Measurements from ENCODE around the gene GABARAP.
"Not testable (repeated sequence)": the region's sequence is repeated elsewhere in the genome, so short reads cannot be mapped to it uniquely, and the experiment has no call there.

The GABARAP gene

DNA sequence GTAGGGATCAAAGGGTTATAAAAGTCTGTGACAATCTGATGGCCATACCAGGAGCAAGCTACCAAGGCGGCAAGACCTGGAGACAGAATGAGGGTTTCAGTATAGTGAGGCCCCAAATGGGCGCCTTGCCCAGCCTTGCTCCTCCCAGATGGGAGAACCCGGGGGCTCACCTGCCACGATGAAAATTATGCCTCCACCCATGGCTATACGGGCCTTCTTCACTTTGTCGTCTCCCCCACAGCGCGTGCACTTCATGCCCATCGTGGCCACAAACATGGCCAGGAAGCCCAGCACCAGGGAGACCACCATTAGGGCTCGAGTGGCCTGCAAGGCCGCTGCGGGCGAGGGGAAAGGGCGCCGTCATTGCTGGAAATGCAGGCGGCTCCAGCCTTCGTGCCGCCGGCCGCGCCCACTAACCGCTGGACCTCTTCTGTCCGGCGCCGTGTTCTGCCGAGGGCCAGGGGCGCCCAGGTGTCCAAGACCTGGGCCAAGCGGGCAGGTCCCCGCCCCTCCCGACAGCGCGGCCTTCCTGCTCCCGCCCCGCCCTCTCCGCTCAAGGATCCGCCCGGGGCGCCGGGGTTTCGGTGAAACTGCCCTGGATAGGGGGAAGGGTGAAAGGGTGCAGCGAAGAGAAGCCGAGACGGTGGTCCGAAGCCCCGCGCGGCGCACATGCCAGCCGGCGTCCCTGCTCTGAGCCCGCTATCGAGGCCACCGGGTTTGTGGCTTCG is 18.6 kb upstream of the GABARAP start:
- DNase-seq = peak; percentile 21

DNA sequence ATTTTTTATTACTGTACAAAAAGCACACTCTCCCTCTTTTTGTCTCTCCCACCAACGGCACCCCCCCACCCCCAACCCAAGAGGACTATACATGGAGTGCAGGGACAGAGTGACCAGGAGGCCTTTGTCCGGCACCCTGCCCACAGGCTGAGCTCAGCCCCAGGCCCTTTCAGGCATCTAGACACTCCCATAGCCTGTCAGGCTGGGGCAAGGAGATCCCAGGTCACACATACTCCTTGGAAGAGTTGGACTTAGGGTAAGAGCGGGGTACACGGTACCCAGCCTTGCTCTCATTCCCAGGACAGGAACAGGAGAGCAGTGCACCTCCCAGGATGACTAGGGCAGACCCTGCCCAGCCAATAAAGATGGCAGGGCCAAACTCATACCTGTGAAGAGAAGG is 17.9 kb upstream of the GABARAP start:
- DNase-seq = no peak

DNA sequence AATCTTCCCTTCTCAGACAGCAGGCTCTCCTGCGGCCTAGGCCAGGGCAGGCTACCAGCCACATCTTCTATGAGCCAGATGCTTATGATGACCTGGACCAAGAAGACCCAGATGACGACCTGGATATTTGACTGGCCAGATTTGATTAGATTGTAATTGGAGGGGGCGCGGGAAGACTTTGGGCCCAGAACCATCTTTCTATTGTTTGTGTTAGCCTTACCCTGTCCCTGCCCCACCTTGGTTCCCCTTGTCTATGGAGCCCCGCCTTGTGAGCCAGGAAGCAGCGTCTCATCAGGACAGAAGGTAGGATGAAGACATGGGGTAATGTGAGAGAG is 17.3 kb upstream of the GABARAP start:
- DNase-seq = no peak

DNA sequence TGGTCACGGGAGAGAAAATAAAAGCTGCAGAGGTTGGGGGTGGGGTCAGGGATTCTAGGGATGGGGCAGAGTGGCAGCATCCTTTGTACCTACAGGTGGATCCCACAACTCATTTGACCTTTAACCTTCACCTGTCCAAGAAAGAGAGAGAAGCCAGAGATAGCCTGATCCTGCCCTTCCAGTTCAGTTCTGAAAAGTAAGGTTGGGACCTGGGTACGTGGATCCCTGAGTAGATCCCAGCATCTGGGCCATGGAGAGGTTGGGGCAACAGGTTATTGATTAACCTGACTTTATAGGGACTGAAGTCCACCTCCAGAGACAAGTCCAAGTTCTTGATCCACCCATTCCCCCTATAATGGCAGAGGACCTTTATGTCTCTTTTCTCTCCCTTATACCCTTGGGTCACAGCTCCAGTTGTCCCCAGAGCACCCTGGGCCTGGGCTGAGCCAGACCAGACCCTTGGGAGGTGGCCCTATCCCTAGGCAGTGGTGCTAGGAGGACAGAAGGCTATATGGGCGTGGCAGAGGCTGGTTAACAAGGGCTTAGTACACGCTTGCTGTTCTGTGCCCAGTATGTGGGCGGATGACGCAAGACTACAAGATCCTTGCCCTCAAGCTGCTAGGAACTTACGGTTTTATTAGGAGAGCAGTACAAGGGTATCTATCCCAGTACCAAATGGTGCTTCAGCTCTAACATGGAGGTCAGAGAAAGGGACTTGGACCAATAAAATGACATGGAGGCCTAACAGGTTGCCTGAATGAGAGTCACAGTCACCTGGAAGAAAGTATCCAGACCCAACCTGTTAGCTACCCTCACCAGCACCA is 16.7 kb upstream of the GABARAP start:
- DNase-seq = no peak

DNA sequence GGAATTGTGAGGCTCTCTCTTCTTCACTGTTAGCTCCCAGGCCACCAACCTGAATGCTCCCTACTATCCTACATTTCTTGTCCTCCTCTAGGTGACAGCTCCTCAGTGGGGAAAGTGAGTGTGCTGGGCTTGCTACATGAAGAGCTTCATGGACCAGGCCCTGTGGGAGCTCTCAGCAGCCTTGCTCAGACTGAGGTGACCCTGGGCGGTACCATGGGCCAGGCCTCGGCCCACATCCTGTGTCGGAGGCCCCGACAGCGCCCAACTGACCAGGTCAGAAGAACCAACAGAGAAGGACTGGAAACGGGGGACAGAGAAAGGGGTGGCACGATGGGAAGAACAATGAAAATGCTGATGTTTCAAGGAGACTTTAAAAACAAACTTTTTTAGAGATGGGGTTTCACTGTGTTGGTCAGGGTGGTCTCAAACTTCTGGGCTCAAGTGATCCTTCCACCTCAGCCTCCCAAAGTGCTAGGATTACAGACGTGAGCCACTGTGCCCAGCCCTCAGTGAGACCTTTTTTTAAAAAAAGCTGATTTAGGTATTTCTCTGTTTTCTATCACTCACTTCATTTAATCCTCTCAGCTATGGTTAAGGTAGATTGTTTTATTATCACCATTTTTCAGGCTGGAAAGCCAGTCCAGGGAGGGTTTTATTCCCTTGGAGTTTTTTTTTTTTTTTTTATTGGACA is 14.7 kb upstream of the GABARAP start:
- DNase-seq = no peak

DNA sequence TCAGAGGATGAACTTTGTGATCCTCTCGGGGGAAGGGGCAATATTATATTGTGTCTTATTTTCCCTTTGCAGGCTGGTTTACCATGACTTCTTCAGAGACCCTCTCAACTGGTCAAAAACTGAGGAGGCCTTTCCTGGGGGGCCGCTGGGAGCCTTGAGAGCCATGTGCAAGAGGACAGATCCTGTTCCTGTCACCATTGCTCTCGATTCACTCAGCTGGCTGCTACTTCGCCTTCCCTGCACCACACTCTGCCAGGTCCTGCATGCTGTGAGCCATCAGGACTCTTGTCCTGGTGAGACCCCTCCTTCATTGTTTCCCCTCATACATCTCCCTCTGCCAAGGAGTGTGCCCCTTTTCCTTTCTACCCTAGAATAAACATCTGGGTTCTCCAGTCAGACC is 12.3 kb upstream of the GABARAP start:
- no peak for DNase-seq

DNA sequence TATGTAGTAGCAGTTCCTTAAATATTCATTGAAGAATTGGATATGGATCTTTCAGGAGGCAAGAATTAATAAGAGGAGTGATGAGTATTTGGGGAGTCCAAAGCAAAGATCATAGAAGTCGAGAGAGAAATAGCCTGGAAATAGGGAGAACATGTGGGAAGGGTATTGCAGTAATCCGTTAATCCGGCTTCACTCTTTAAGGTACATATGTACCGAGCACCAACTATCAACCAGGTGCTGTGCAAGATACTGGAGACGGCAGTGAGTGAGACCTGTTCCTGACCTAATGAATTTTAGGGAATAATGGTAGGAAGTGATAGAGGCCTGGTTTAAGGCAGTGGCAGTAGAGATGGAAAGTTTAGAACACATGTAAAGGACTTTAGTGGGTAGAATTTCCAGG is 10.8 kb upstream of the GABARAP start:
- DNase-seq = no peak

DNA sequence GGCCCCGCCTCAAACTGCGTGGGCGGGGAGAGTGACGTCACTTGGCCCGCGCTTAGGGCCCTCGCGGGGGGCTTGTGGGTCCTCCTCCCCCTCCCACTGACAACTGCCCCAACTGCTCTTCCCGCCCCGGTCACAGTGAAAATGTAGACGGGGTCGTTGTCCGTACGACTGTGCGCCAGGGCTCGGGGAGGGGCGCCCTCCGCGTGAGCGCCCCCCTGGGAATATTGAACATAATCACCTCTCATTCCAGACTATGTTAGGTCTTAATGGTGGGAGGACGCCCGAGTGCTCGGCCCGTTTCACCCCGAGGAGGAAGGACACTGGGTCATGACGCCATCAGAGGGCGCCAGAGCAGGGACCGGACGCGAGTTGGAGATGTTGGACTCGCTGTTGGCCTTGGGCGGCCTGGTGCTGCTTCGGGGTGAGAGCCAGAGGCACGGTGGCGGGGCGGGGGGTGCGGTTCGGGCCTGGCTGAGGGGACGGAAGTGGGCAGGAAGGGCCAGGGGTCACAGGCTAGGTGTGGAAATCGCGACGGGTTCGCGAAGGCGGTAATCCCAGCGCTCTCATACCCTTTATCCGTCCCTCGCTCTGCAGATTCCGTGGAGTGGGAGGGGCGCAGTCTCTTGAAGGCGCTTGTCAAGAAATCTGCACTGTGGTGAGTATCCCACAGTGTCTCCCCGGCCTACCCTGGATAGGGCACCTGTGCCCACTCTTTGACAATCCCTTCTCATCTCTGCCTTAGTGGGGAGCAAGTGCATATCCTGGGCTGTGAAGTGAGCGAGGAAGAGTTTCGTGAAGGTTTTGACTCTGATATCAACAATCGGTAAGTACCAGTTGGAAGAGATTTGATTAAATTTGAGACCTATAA is 10.2 kb upstream of the GABARAP start, which contains the start of gene ELP5:
Gene ELP5, plus strand, starts transcription at position 40 of the 868 bp plus-strand sequence. Its CDS starts 336 bp downstream, at position 376.
- peak; percentile 93 for DNase-seq

DNA sequence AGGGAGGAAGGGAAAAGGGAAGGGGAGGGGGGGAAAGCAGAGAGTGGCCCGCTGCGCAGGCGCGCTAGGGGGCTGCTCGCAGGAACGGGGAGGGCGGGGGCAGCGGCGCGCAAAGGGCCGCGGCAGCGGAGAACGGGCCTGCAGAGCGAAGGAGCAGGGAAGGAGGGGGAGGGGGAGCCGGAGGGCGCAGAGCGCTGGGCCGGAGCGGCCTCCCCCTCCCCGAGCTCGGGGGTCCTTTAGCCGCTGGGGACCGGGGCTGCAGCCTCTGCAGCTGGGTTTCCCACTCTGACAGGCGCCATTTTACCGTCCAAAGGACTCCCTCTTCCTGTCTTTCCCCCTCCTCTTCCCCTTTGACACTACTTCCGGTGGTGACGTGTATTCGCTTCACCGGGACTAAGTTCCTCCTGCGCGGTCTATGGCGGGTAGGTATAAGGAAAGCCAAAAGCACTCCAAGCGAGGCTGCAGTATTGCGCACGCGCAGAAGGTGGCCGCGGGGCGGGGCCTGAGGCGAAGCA is 9.5 kb upstream of the GABARAP start, which contains the start of gene CTDNEP1:
Gene CTDNEP1, minus strand, starts transcription at position 74 of the 515 bp plus-strand sequence. CDS start 438 bp downstream, outside the sequence.
- DNase-seq = peak; percentile 98

DNA sequence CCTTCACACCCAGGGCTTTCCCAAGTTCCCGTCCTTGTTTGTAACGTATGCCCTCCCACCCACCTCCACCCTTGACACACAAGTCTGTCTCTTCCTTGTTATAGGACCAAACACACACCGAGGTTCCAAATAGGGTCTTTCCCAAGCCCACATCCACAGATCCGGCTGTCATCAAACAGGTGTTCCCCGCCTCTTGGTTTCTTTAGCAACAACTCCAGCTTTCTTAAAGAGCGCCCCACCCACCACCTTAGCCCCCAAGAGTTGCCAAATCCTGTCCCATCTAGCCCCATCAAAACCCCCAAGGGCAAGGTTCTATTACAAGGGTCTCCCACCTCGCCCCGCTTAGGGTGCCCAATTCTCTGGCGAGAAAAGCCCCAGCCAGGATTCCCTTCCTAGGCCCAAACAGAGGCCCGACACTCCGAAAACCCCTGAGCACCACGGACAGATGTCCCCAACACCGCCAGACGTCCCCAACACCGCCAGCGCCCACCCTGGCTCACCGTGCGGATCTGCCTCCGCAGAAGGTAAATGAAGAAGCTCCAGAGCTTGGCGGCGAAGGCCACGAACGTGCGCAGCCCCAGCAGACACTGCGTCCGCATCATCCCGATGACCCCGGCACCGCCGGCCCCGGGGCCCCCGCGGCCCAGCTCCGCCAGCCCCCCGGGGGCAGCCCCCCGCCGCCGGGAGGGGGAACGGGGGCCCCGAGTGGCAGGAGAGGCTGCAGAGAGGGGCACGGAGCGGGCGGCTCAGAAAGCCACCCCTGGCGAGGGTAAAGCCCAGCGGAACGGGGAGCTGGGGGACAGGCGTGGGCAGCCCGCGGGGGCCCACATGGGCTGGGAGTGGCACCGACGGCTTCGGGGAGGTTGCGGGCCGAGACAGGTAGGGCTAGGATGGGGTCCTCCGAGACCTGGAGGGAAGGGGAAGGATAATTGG is 8.7 kb upstream of the GABARAP start:
- no peak for DNase-seq

DNA sequence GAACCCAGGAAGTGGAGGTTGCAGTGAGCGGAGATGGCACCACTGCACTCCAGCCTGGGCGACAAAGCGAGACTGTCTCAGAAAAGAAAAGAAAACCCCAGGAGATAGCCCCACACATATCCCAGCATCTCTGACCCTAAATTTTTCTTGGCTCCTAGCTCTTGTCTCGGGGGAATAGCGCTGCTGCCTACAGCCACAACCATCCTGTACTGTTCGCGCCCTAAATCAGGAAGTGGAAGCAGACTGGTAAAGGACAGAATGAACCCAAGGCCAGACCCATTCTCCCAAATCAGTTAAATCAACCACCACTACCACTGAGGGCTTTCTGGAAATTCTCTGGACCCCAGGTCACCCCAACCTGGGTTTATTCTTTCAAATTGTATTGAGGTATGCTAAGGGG is 7.6 kb upstream of the GABARAP start:
- DNase-seq = no peak

DNA sequence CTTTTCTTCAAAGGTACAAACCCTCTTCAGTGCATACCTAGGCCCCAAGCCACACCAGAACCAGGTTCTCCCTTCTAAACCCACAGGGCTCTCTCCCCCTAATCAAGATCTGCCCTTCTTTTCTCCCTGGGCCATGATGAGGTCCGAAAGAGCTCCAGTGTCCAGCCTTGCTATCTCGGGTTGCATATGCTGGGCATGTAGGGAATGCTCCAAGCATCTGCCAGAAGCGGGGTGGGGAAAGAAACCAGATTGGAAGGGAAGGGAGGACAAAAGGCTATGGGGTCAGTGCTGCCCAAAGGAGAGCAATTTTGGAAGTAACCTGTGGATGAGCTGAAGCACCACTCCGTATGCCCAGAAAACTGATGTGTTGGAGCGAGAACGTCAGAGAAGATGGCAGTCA is 7.0 kb upstream of the GABARAP start:
- no peak for DNase-seq

DNA sequence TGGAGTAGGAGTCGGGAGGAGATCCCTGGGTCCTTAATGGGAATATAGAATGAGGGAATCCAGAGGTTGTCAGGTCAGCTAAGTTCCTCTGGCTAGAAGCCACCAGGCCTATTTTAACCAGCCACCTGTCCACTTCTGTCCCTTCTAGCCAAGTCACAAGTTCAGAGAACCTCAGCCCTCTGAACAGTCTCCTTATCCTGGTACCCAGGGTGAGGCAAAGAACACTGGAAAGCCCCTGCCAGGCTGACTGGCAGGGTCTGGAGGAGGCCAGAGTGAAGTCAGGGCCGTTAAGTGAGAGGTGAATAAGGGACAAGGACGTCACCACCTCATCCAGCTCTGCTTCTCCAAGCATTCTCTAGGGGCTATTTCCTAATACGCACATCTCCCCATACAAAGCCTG is 6.5 kb upstream of the GABARAP start:
- DNase-seq = no peak

DNA sequence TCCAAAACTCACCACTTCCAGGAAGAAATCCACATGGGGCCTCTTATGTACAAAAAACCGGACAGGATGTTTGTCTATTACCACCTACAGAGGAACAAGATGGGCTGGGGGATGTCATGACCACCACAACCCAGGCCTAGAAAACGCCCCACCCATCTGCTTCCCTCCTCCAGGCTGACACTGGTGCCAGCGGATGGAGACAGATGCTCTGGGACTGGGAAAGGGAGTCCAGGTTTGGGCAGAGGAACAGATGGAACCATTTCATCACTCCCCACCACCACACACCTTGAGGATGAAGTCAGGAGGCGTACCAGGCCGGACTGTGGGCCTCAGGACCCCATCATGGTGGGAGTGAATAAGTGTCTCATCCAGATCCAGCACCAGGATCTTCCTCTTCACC is 4.5 kb upstream of the GABARAP start:
- no peak for DNase-seq

DNA sequence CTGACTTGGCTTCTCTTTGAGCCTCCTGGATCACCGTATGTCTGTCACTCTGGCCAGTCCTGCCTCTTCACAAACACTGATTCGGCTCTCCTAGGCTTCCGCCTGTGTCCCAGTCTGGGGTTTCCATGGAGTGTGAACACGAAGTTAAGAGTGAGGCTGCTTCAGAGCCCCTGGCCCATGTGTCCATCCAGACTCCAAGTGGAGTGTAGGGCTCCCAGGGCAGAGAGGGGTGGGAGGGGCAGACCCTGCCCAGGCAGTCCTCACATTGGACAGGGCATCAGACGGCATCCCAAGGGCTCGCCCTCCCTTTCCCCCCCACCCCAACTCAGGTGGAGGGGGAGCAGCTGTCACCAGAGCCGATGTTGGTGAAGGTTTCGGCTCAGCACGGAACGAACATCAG is 1.6 kb upstream of the GABARAP start:
- not testable (repeated sequence) for DNase-seq

DNA sequence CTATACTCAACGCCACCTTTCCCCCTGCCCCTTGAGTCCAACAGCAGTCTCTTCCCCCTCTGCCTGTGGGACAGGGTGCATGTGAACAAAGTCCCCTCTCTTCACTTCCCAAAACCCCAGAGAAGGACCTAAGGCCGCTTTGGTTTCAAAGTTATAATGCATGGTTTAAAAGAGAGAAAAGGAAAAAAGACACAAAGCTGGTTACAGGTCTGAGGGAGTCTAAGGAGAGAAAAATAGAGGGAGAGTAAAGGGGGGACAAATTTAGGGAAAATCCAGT is 1.1 kb upstream of the GABARAP start:
- DNase-seq = no peak

DNA sequence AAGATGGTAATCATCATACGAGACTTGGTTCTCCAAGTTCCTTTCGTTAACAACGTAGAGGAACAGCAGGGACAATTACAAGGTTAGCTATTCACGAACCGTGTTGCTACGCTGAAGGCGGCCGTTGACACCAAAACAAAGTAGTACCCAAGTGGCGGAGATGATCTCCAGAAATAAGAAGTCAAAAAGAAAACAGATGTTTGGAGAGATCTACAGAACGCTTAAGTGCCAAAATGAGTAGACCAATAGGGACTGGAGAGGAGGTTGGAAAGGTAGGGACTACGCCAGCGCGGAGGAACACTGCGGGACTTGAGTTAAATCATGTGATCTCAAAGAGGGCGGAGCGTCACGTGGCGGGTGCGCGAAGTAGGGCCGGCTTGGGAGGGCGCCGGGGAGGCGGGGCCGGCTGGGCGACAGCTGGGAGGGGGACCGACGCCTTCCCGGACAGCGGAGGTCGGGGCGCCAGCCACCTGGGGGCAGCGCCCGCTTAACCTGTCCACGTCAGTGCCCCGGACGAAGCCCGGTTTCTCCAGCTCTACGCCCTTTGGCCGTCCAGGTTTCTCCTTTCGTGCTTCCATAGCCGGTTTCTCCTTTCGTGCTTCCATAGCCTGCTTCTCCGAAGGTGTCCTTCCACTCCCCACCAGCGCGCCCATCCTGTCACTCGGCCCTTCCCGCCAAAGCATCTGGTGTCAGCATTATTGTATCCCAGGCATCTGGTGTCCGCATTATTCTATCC is 636 bp upstream of the GABARAP start:
- peak; percentile 95 for DNase-seq

DNA sequence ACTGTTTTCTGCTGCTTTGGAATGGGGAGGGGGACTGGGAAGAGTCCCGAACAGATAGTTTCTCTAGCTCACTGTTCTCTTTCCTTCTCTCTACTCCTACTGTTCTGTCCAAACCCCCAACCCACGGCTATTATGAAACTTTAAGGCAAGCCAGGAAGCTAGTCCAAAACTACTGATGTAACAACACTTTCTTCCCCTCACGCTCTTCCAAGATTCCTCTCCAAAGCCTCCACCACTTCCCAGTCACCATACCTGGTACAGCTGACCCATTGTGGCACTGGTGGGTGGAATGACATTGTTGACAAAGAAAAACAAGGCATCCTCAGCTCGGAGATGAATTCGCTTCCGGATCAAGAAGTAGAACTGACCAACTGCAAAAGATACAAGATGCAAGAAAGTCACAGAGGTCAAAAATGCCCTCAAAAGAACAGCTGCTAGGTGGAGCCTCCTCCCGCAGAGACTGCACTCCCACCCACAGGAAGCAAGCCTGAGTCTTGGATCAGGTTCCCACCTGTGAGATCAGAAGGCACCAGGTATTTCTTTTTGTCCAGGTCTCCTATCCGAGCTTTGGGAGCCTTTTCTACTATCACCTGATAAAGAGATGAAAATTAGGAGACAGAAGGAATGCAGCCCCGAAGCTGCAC is 1.0 kb downstream of the GABARAP start:
- no peak for DNase-seq

DNA sequence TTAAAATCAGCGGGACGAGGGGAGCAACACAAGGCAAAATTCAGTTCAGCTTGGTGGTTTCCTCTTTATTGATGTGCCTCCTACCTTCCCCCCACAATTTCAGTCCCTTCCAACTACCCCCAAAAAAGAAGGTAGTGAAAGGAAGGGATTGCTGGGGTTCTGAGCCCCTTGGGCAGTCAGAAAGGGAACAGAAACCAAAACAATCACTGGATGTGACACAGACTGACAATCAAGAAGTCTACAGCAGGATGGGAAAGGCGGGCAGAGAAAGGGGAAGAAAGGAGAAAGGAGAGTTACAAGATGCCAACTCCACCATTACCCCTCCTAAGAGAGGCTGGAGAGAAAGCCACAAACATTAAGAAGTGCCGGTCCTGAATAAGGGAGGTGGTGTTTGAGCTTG is 1.9 kb downstream of the GABARAP start:
- no peak for DNase-seq

All from DMS79 treated with DMSO at 0.1 percent for 48 hours (cell line).